Measurements from ENCODE around the gene ABHD17C.

The ABHD17C gene

DNA sequence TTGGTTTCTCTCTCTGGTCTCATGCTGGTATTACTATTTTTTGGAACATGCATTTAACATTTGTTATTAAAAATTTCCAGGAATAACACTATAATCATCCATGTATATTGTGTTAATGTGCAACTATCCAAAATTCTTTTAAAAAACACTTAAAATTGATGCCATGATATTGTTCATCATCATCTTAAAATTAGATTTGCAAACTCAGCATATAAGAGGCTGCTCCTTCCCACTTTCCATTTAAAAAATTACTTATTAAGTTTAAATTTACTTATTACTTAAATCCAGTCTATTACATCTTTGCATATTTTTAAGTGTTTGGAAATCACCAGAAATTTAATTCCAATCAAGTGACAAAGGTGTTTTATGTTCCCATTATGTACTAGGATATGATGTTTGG is 5.8 kb upstream of the ABHD17C start:
- DNase-seq = no peak
- no peaks in the 10 kb centered on the region for H3K27me3 ChIP-seq (replicated peaks; ENCODE audit: control insufficient read depth, insufficient read depth, low read length, poor library complexity, severe bottlenecking)
- no peaks in the 10 kb centered on the region for H3K4me1 ChIP-seq (ENCODE audit: control insufficient read depth, insufficient read depth, low read length, poor library complexity, severe bottlenecking)
- H3K4me3 ChIP-seq (ENCODE audit: insufficient read depth, low read depth, low read length, poor library complexity, severe bottlenecking) = no peak overlapping the region
- H3K27ac ChIP-seq (ENCODE audit: insufficient read depth, low read length, poor library complexity, severe bottlenecking) = no peak overlapping the region
- no peaks in the 10 kb centered on the region for H3K36me3 ChIP-seq (ENCODE audit: control insufficient read depth, insufficient read depth, low read length)
- H3K9me3 ChIP-seq (ENCODE audit: control insufficient read depth, low read length) = no peaks in the 10 kb centered on the region

DNA sequence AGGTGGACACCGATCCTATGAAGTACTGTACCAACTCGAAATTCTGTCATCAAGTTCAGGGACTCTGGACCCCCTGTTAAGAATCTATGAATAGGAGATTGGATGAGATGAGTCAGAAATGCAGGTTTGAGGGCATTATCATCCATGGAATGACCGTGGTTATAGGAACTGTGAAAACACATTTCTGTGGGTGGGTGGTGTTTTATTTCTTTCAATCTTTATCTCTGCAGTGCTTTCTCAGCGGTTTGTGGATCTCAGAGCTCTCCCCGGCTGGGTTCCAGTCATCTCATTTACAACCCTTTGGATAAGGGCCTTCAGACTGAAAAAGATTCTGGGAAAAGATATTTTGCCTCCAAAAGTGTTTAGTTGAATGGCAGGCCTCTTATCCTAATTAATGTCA is 5.4 kb upstream of the ABHD17C start:
- Histone ChIP-seq H3K27ac (ENCODE audit: insufficient read depth, low read length, poor library complexity, severe bottlenecking) (no peak overlapping the region), H3K36me3 (ENCODE audit: control insufficient read depth, insufficient read depth, low read length) (no peaks in the 10 kb centered on the region), H3K4me1 (ENCODE audit: control insufficient read depth, insufficient read depth, low read length, poor library complexity, severe bottlenecking) (no peaks in the 10 kb centered on the region), H3K4me3 (ENCODE audit: insufficient read depth, low read depth, low read length, poor library complexity, severe bottlenecking) (no peak overlapping the region), H3K9me3 (ENCODE audit: control insufficient read depth, low read length) (no peaks in the 10 kb centered on the region), H3K27me3 (replicated peaks; ENCODE audit: control insufficient read depth, insufficient read depth, low read length, poor library complexity, severe bottlenecking) (no peaks in the 10 kb centered on the region)
- DNase-seq = no peak

DNA sequence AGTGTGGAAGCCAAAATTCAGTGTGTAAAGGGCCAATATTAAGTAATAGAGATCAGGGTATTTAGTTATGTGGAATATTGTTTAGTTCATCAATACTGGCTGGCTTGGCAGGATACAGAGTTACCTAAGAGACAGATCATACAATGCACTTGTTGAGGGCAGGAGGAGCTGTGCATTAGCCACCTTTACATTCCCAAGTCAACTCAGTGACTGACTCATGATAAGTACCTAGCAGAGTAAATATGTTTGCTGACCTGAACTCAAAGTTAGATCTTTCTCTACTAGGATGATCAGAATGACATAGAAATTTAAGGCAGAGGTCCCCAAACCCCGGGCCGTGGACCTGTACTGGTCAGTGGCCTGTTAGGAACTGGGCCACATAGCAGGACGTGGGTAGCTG is 3.5 kb upstream of the ABHD17C start:
- Histone ChIP-seq H3K36me3 (ENCODE audit: control insufficient read depth, insufficient read depth, low read length) (no peaks in the 10 kb centered on the region), H3K9me3 (ENCODE audit: control insufficient read depth, low read length) (no peaks in the 10 kb centered on the region), H3K4me3 (ENCODE audit: insufficient read depth, low read depth, low read length, poor library complexity, severe bottlenecking) (no peak overlapping the region), H3K27ac (ENCODE audit: insufficient read depth, low read length, poor library complexity, severe bottlenecking) (no peak overlapping the region), H3K4me1 (ENCODE audit: control insufficient read depth, insufficient read depth, low read length, poor library complexity, severe bottlenecking) (no peaks in the 10 kb centered on the region), H3K27me3 (replicated peaks; ENCODE audit: control insufficient read depth, insufficient read depth, low read length, poor library complexity, severe bottlenecking) (no peaks in the 10 kb centered on the region)
- DNase-seq = no peak

DNA sequence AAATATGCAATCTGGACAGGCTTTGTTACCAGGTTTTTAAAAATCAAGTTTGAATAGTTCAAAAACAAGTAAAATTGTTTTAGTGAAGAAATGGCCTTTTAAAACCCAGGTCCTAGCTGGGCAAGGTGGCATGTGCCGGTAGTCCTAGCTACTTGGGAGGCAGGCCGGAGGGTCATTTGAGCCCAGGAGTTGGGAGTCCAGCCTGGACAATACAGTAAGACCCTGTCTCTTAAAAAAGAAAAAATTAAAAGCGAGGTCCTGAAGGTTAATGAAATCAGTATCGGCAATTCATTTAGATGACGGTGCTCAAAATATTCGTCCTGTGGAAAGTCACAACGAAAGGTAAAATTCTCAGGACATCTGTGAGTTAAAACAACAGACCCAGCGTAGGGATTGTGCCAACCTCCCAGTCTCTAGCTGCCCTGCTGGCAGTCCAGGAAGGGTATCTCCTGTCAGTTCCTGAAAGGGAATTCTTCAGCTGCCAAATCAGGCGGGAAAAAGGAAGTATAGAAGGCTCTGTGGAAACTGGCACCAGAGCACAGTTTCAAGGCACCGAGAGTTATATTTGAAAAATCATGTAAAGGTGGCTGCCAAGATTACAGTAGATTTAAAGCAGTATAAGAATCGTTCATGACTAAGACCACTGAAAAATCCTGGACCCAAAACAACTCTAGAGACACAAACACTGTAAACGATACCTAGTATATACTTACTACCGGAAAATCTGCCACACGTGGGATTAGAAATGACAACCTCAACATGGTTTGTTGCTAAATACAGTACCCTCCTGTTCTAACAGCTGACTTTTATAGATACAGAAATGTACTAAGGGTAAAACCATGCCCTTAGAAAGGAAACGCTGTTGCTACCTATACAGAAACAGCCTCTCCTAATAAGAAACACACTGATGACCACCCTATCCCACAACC is 1.2 kb upstream of the ABHD17C start:
- no peaks in the 10 kb centered on the region for H3K9me3 ChIP-seq (ENCODE audit: control insufficient read depth, low read length)
- DNase-seq = no peak
- no peaks in the 10 kb centered on the region for H3K36me3 ChIP-seq (ENCODE audit: control insufficient read depth, insufficient read depth, low read length)
- peak overlapping the region; percentile 64 for H3K4me3 ChIP-seq (ENCODE audit: insufficient read depth, low read depth, low read length, poor library complexity, severe bottlenecking)
- H3K27ac ChIP-seq (ENCODE audit: insufficient read depth, low read length, poor library complexity, severe bottlenecking) = peak overlapping the region; percentile 30
- no peaks in the 10 kb centered on the region for H3K27me3 ChIP-seq (replicated peaks; ENCODE audit: control insufficient read depth, insufficient read depth, low read length, poor library complexity, severe bottlenecking)
- H3K4me1 ChIP-seq (ENCODE audit: control insufficient read depth, insufficient read depth, low read length, poor library complexity, severe bottlenecking) = no peaks in the 10 kb centered on the region

GRCh38 chr15:80694611-80695098 is 455 bp upstream of the ABHD17C start:
- peak; percentile 5 to 16 (median 11) for DNase-seq

DNA sequence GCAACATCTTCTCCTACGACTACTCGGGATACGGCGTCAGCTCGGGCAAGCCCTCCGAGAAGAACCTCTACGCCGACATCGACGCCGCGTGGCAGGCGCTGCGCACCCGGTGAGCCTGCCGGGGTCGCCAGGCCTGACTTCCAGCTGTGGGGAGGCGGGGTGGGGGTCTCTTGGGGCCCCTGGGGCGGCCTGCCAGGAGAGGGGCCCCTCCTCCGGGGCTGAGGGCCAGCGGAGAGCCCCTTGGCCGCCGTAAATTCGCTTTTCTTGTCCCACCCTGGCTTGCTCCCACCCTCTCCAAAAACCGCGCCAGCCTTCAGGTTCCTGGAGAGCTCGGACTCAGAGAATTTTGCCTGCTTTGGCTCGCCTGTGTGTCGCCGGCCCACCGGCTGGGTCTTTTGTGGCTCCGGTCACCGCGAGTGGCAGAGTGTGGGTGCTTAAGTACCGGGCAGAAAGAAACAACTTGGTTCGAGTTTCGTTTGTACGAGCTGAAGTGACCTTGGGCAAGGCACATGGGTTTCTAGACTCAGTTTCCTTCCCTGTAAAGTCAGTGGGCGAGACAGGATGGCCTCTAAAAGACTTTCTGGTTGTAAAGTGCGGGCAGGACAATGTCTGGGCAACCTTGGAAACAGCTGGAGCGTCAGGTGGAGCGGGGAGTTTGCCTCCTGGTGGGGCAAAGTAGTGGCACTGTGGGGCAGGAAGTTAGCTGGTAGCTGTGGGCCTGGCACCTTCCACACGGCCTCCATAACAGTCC is 976 bp downstream of the ABHD17C start:
- Histone ChIP-seq H3K4me3 (ENCODE audit: insufficient read depth, low read depth, low read length, poor library complexity, severe bottlenecking) (peak overlapping the region; percentile 73), H3K4me1 (ENCODE audit: control insufficient read depth, insufficient read depth, low read length, poor library complexity, severe bottlenecking) (no peaks in the 10 kb centered on the region), H3K36me3 (ENCODE audit: control insufficient read depth, insufficient read depth, low read length) (no peaks in the 10 kb centered on the region), H3K27ac (ENCODE audit: insufficient read depth, low read length, poor library complexity, severe bottlenecking) (no peak overlapping the region), H3K27me3 (replicated peaks; ENCODE audit: control insufficient read depth, insufficient read depth, low read length, poor library complexity, severe bottlenecking) (no peaks in the 10 kb centered on the region), H3K9me3 (ENCODE audit: control insufficient read depth, low read length) (no peaks in the 10 kb centered on the region)
- no peak for DNase-seq

More at GRCh38 chr15:80694611-80695098, 455 bp upstream of the ABHD17C start:
- peak overlapping the region; percentile 64 for H3K4me3 ChIP-seq (ENCODE audit: insufficient read depth, low read depth, low read length, poor library complexity, severe bottlenecking)
- no peaks in the 10 kb centered on the region for H3K36me3 ChIP-seq (ENCODE audit: control insufficient read depth, insufficient read depth, low read length)
- H3K27ac ChIP-seq (ENCODE audit: insufficient read depth, low read length, poor library complexity, severe bottlenecking) = peak overlapping the region; percentile 30
- H3K4me1 ChIP-seq (ENCODE audit: control insufficient read depth, insufficient read depth, low read length, poor library complexity, severe bottlenecking) = no peaks in the 10 kb centered on the region
- no peaks in the 10 kb centered on the region for H3K27me3 ChIP-seq (replicated peaks; ENCODE audit: control insufficient read depth, insufficient read depth, low read length, poor library complexity, severe bottlenecking)
- H3K9me3 ChIP-seq (ENCODE audit: control insufficient read depth, low read length) = no peaks in the 10 kb centered on the region

GRCh38 chr15:80697075-80697685 is 2.1 kb downstream of the ABHD17C start:
- Histone ChIP-seq H3K4me1 (ENCODE audit: control insufficient read depth, insufficient read depth, low read length, poor library complexity, severe bottlenecking) (no peaks in the 10 kb centered on the region), H3K4me3 (ENCODE audit: insufficient read depth, low read depth, low read length, poor library complexity, severe bottlenecking) (no peak overlapping the region), H3K36me3 (ENCODE audit: control insufficient read depth, insufficient read depth, low read length) (no peaks in the 10 kb centered on the region), H3K9me3 (ENCODE audit: control insufficient read depth, low read length) (no peaks in the 10 kb centered on the region), H3K27ac (ENCODE audit: insufficient read depth, low read length, poor library complexity, severe bottlenecking) (no peak overlapping the region), H3K27me3 (replicated peaks; ENCODE audit: control insufficient read depth, insufficient read depth, low read length, poor library complexity, severe bottlenecking) (no peaks in the 10 kb centered on the region)
- DNase-seq = no peak

- H3K27ac ChIP-seq (ENCODE audit: insufficient read depth, low read length, poor library complexity, severe bottlenecking) = no peak overlapping the region
- no peak for DNase-seq
- no peaks in the 10 kb centered on the region for H3K4me1 ChIP-seq (ENCODE audit: control insufficient read depth, insufficient read depth, low read length, poor library complexity, severe bottlenecking)
- H3K27me3 ChIP-seq (replicated peaks; ENCODE audit: control insufficient read depth, insufficient read depth, low read length, poor library complexity, severe bottlenecking) = no peaks in the 10 kb centered on the region
- no peaks in the 10 kb centered on the region for H3K9me3 ChIP-seq (ENCODE audit: control insufficient read depth, low read length)
- H3K4me3 ChIP-seq (ENCODE audit: insufficient read depth, low read depth, low read length, poor library complexity, severe bottlenecking) = no peak overlapping the region
- H3K36me3 ChIP-seq (ENCODE audit: control insufficient read depth, insufficient read depth, low read length) = no peaks in the 10 kb centered on the region
Observed at GRCh38 chr15:80698676-80699075, 3.6 kb downstream of the ABHD17C start.

- Histone ChIP-seq H3K4me3 (ENCODE audit: insufficient read depth, low read depth, low read length, poor library complexity, severe bottlenecking) (no peak overlapping the region), H3K36me3 (ENCODE audit: control insufficient read depth, insufficient read depth, low read length) (no peaks in the 10 kb centered on the region), H3K9me3 (ENCODE audit: control insufficient read depth, low read length) (no peaks in the 10 kb centered on the region), H3K27me3 (replicated peaks; ENCODE audit: control insufficient read depth, insufficient read depth, low read length, poor library complexity, severe bottlenecking) (no peaks in the 10 kb centered on the region), H3K27ac (ENCODE audit: insufficient read depth, low read length, poor library complexity, severe bottlenecking) (no peak overlapping the region), H3K4me1 (ENCODE audit: control insufficient read depth, insufficient read depth, low read length, poor library complexity, severe bottlenecking) (no peaks in the 10 kb centered on the region)
- DNase-seq = no peak
Observed at GRCh38 chr15:80699981-80700380, 4.9 kb downstream of the ABHD17C start.
